IPS-NIHi7 (cell line): ENCODE results near the gene POMT1.
"Not testable (repeated sequence)": the region's sequence is repeated elsewhere in the genome, so short reads cannot be mapped to it uniquely, and the experiment has no call there.

ENCODE experiments used
- DNase-seq: peaks from one replicate; pipeline ENCODE4 v3.0.0; 2012; ENCODE audit warnings: mixed read lengths; ENCODE audit errors: extremely low spot score

The POMT1 gene

GRCh38 chr9:131525643-131526565 lies 23.2 kb downstream of the POMT1 start:
- no peak for DNase-seq

- DNase-seq: peak; percentile 4
Measured at GRCh38 chr9:131528186-131528585, 25.5 kb downstream of the POMT1 start.

GRCh38 chr9:131528886-131529505 lies 26.3 kb downstream of the POMT1 start:
- DNase-seq: no peak

GRCh38 chr9:131529597-131530545 lies 27.2 kb downstream of the POMT1 start:
- no peak for DNase-seq

- DNase-seq: peak; percentile 57
Measured at GRCh38 chr9:131530546-131530919, 27.8 kb downstream of the POMT1 start.

GRCh38 chr9:131530920-131531832 lies 28.5 kb downstream of the POMT1 start, which contains the start of gene UCK1:
UCK1 (minus strand) TSS chr9:131531263; CDS start chr9:131531174, 89 bp downstream.
- DNase-seq: peak; percentile 99

- no peak for DNase-seq
Measured at GRCh38 chr9:131534721-131535237, 32.1 kb downstream of the POMT1 start.

- DNase-seq: no peak
Measured at GRCh38 chr9:131537946-131538345, 35.2 kb downstream of the POMT1 start.

GRCh38 chr9:131539223-131539923 lies 36.7 kb downstream of the POMT1 start:
- no peak for DNase-seq

GRCh38 chr9:131543141-131543540 lies 40.4 kb downstream of the POMT1 start:
- no peak for DNase-seq

- DNase-seq: peak; percentile 67
Measured at GRCh38 chr9:131545003-131545785, 42.5 kb downstream of the POMT1 start, which contains the start of gene PRRT1B. PRRT1B (plus strand) TSS chr9:131545523; CDS start chr9:131545616, 93 bp downstream.

GRCh38 chr9:131545786-131546335 lies 43.1 kb downstream of the POMT1 start:
- no peak for DNase-seq

- DNase-seq: peak; percentile 68
Measured at GRCh38 chr9:131546336-131547084, 43.8 kb downstream of the POMT1 start.

- DNase-seq: not testable (repeated sequence)
Measured at GRCh38 chr9:131549186-131549585, 46.5 kb downstream of the POMT1 start.

GRCh38 chr9:131550465-131550864 lies 47.7 kb downstream of the POMT1 start:
- not testable (repeated sequence) for DNase-seq

GRCh38 chr9:131552030-131552429 lies 49.3 kb downstream of the POMT1 start:
- DNase-seq: no peak

- DNase-seq: peak; percentile 40
Measured at GRCh38 chr9:131554087-131554842, 51.5 kb downstream of the POMT1 start.
